Keratinocyte (primary cell): Measurements from ENCODE around the gene FOXP4. TPM values are rescaled to one million over a fixed set of nuclear protein-coding genes. Genes with fewer than 3 reads are reported as not detected.
A peak's percentile ranks its signal among the peaks of the same experiment; 100 is the strongest.

Experiments used
- DNase-seq: peaks from one replicate; pipeline ENCODE4 v3.0.0-alpha.2; 2011; ENCODE audit warnings: low read depth, missing footprints, low spot score
- FAIRE-seq: peaks from 2 replicates; lab custom pipeline; 2011; peaks lifted over from hg19 to GRCh38; lab: Jason Lieb, UNC
- H2AFZ ChIP-seq: 2 replicates; pipeline ENCODE4 v1.6.0; 2012; ENCODE audit warnings: low read length, control low read depth, inconsistent platforms; ENCODE audit not compliant: control insufficient read depth
- H3K27ac ChIP-seq: 2 replicates; pipeline ENCODE4 v1.5.1; 2011; ENCODE audit warnings: low read length; ENCODE audit not compliant: control insufficient read depth, insufficient read depth
- H3K27me3 ChIP-seq: 3 replicates; pipeline ENCODE4 v1.6.0; 2011; ENCODE audit warnings: low read length; ENCODE audit not compliant: control insufficient read depth, insufficient read depth; ENCODE audit errors: extremely low read depth
- H3K36me3 ChIP-seq, 2 experiments: 2 replicates in 1 of 2; 3 replicates in 1 of 2; pipeline ENCODE4 v1.5.1; 2011; ENCODE audit warnings: low read length in 2 of 2, mild to moderate bottlenecking in 1 of 2; ENCODE audit not compliant: control insufficient read depth in 2 of 2, insufficient read depth in 2 of 2; ENCODE audit errors: extremely low read depth in 1 of 2
- H3K4me1 ChIP-seq: 3 replicates; pipeline ENCODE4 v1.5.1; 2011; ENCODE audit warnings: low read length; ENCODE audit not compliant: control insufficient read depth, insufficient read depth; ENCODE audit errors: extremely low read depth
- H3K4me2 ChIP-seq: 3 replicates; pipeline ENCODE4 v1.6.0; 2011; ENCODE audit warnings: low read depth, low read length; ENCODE audit not compliant: control insufficient read depth, insufficient read depth; ENCODE audit errors: extremely low read depth
- H3K4me3 ChIP-seq, 3 experiments: fragments of 200-600 bp in 1 of 3; sonication (generic) in 1 of 3; 2 replicates in 2 of 3; 3 replicates in 1 of 3; pipeline ENCODE4 v1.5.1; 2011 to 2016; ENCODE audit warnings: low read length in 3 of 3, mild to moderate bottlenecking in 3 of 3, control low read depth in 2 of 3, inconsistent platforms in 1 of 3, low read depth in 1 of 3, mixed read lengths in 1 of 3, mixed run types in 1 of 3, moderate library complexity in 1 of 3; ENCODE audit not compliant: control insufficient read depth in 2 of 3, insufficient read depth in 2 of 3; ENCODE audit errors: extremely low read depth in 1 of 3
- H3K79me2 ChIP-seq: 2 replicates; pipeline ENCODE4 v1.6.0; 2012; ENCODE audit warnings: low read length; ENCODE audit not compliant: control insufficient read depth, insufficient read depth
- H3K9ac ChIP-seq: 3 replicates; pipeline ENCODE4 v1.6.0; 2011; ENCODE audit warnings: low read length; ENCODE audit not compliant: control insufficient read depth, insufficient read depth; ENCODE audit errors: extremely low read depth
- H3K9me1 ChIP-seq: 3 replicates; pipeline ENCODE4 v1.6.0; 2011; ENCODE audit warnings: low read length; ENCODE audit not compliant: control insufficient read depth, insufficient read depth; ENCODE audit errors: extremely low read depth
- H3K9me3 ChIP-seq: 2 replicates; pipeline ENCODE4 v1.5.1; 2012; ENCODE audit warnings: low read depth, low read length; ENCODE audit not compliant: control insufficient read depth
- H4K20me1 ChIP-seq: 3 replicates; pipeline ENCODE4 v1.6.0; 2011; ENCODE audit warnings: low read length; ENCODE audit not compliant: control insufficient read depth, insufficient read depth; ENCODE audit errors: extremely low read depth
- CTCF ChIP-seq, 3 experiments: IDR thresholded peaks in 1 of 3; conservative IDR thresholded peaks in 1 of 3; optimal IDR thresholded peaks in 1 of 3; 2 replicates in 2 of 3; 3 replicates in 1 of 3; pipeline versions ENCODE3 to v1.5.1; 2011; ENCODE audit warnings: low read length in 3 of 3, mild to moderate bottlenecking in 3 of 3, moderate library complexity in 2 of 3, control low read depth in 1 of 3, inconsistent platforms in 1 of 3; ENCODE audit not compliant: insufficient read depth in 2 of 3; ENCODE audit errors: extremely low read depth in 1 of 3
- EZH2 ChIP-seq: IDR thresholded peaks from one replicate; pipeline ENCODE4 v1.6.1; 2012; ENCODE audit warnings: inconsistent platforms, mild to moderate bottlenecking, low read length, moderate library complexity
- dilution Hi-C: fragments of 300-500 bp; cut with MboI; formaldehyde crosslinking; loops from one replicate; pipeline ENCODE4 v1.7.0; 2020; ENCODE audit warnings: low sequenced_read_pairs; ENCODE audit not compliant: extremely low pct_ligation_motif_present
- polyA plus RNA-seq, 5 experiments: library from polyadenylated mRNA; depleted of rRNA in 3 of 5; stranded (reverse) in 3 of 5; stranded (forward) in 1 of 5; unstranded in 1 of 5; fragments of >200 nt; gene quantifications; 1 replicate in 1 of 5; 2 replicates in 3 of 5; 3 replicates in 1 of 5; pipeline versions ENCODE4 v1.2.1 to v1.2.3, GENCODE V29; 2011 to 2012; ENCODE audit warnings: missing spikeins in 2 of 5, low read depth in 1 of 5, low replicate concordance in 1 of 5

The FOXP4 gene
- polyA plus RNA-seq, 1 donor (not counting 4 experiments of a cell fraction or from before 2014, with no cell fraction given) = 1.1 TPM

DNA sequence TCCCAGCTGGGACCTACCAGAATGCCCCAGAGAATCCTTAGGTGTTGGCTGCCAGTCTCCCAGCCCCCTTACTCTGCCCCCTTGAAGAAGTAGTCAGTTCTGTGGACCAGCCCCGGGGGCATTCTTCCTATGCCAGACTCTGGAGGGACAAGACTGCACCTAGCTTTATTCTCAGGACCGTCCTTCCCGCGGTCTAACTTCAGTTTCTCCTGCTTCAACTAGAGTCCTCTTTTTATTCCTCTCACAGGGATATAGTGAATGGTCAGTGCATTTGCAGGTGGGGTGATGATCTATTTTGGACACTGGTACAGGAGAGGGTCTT lies 56.2 kb downstream of the FOXP4 start:
- FAIRE-seq (no peak), DNase-seq (no peak)
- dilution Hi-C loops = no loop called here
- Histone ChIP-seq H3K9me1 (no peaks in the 10 kb centered on the region), H3K36me3 (peaks cover 0 to 2% of the 10 kb centered on the region in 2 experiments), H2AFZ (no peak overlapping the region), H3K4me1 (peaks cover 5% of the 10 kb centered on the region), H4K20me1 (no peaks in the 10 kb centered on the region), H3K4me3 (no peak overlapping the region), H3K4me2 (no peak overlapping the region), H3K27me3 (no peaks in the 10 kb centered on the region), H3K27ac (no peak overlapping the region), H3K79me2 (no peaks in the 10 kb centered on the region), H3K9ac (no peak overlapping the region), H3K9me3 (no peaks in the 10 kb centered on the region)
- TF ChIP-seq CTCF (optimal IDR thresholded peaks at IDR 0.05 in 1 of 3, IDR thresholded peaks at IDR 0.05 in 1 of 3, conservative IDR thresholded peaks at IDR 0.05 in 1 of 3; ENCODE audit: extremely low read depth in 1 of 3, insufficient read depth in 2 of 3, low read length in 3 of 3) = no peak
- no peak for TF ChIP-seq EZH2

GRCh38 chr6:41602864-41603608 lies 56.9 kb downstream of the FOXP4 start:
- H3K27ac ChIP-seq = no peak overlapping the region
- H3K79me2 ChIP-seq = no peaks in the 10 kb centered on the region
- H3K4me3 ChIP-seq = peak overlapping the region in 1 of 3 experiments; percentile 13
- no peaks in the 10 kb centered on the region for H4K20me1 ChIP-seq
- peak; percentile 89 to 95 (median 89) for TF ChIP-seq CTCF (optimal IDR thresholded peaks at IDR 0.05 in 1 of 3, IDR thresholded peaks at IDR 0.05 in 1 of 3, conservative IDR thresholded peaks at IDR 0.05 in 1 of 3; ENCODE audit: extremely low read depth in 1 of 3, insufficient read depth in 2 of 3, low read length in 3 of 3)
- TF ChIP-seq EZH2 = no peak
- no peaks in the 10 kb centered on the region for H3K9me1 ChIP-seq
- no peaks in the 10 kb centered on the region for H3K27me3 ChIP-seq
- H2AFZ ChIP-seq = peak overlapping the region; percentile 30
- FAIRE-seq = peak; percentile 67
- no peak overlapping the region for H3K9ac ChIP-seq
- dilution Hi-C loops = no loop called here
- H3K9me3 ChIP-seq = no peaks in the 10 kb centered on the region
- DNase-seq = no peak
- H3K4me1 ChIP-seq = peaks cover 5% of the 10 kb centered on the region
- peak overlapping the region; percentile 64 for H3K4me2 ChIP-seq
- H3K36me3 ChIP-seq = peaks cover 0 to 2% of the 10 kb centered on the region in 2 experiments
